GM12872 (cell line): ENCODE results near the gene IL22RA2.

Experiments used
- CTCF ChIP-seq: IDR thresholded peaks from 3 replicates; pipeline ENCODE4 v1.5.1; 2011; ENCODE audit warnings: low read depth, mild to moderate bottlenecking, low read length, moderate library complexity; ENCODE audit not compliant: insufficient read depth

Gene IL22RA2

DNA sequence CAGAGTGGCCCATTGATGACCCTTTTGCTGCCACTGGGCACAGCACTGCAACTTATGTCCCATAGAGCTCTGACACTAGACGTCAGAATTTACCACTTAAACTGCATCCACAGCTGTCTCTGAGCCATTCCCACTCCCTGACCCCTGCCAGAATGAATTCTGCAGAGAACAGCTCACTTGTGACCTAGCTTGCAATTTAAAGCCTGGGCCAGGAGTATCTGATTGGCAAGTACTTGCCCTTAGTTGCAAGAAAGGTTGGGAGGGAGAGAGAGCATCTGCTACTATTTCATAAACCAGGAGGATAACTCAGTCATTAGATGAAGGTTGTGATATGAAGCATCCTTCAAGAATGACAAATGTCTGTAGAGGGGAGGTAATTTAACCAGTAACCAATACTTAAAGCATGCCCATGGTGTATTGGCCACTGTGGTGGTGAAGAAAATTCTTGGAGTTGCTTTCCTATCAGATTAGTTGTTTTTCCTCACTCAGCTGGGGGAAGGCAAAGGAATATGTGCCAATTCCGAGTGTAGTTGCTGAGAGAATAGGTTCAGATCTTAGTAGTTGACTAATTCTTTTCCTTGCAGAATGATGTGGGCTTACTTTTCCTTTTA, 46.5 kb downstream of the IL22RA2 start:
- no peak for TF ChIP-seq CTCF

GRCh38 chr6:137123078-137123477, 50.4 kb downstream of the IL22RA2 start:
- TF ChIP-seq CTCF = no peak

- no peak for TF ChIP-seq CTCF
Measured at GRCh38 chr6:137122612-137123011, 50.8 kb downstream of the IL22RA2 start.

- TF ChIP-seq CTCF = no peak
Measured at GRCh38 chr6:137121401-137121997, 51.9 kb downstream of the IL22RA2 start.

DNA sequence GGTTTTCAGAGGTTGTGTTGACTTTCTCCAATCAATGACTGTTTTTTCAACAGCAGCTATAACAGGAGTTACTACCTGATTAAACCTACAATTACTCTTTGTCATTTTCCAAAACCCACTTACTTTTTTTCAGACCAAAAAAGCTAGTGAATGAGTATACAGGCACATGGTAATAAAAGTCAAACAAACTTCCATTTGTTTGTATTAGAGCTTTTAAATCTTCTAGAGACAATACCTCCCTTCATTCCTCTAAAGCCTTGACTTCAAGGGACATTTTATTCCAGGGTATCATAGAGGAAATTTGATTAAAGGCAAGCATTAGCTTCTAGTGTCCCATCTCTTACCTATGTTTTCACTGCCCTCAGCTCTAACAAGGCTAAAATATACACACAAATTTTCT, 52.7 kb downstream of the IL22RA2 start:
- no peak for TF ChIP-seq CTCF

DNA sequence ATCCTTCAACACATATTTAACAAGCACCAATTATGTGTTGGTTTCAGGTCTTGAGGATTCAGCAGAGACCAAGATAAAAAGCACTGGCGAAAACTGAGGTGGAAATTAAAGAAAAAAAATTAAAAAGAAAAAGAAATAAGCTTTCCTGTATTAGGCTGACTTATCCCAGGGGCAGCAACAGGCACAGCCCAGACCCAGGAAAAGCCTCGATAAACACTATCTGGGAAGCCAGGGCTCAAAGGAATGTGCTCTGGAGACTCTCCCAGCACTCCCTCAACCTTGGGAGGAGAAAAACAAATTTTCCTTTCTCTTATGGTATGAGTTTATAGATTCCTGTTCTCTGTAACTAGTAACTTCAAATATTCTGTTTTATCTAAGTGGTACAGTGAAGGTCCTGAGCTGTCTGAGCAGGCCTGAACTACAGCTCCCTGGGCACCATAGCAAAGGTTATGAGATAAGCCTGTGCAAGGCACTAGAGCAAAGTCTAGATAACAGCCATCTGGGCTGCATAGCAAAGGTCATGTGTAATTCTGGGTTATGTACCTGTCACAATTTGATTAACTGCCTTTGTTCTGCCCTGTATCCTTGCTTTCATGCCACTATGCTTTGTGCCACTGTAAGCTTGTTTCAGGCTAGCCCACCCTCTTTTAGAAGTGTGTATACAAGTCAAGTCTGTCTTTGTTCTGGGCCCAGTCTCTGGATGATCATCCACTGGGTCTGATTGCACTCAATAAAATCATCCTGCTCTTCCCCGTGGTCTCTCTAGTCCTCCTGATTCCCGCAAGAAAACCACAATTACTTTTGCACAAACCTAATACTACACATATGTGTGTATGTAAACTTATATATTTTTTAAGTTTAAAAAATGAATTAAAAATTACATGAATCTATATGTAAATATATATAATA, 54.0 kb downstream of the IL22RA2 start:
- no peak for TF ChIP-seq CTCF

DNA sequence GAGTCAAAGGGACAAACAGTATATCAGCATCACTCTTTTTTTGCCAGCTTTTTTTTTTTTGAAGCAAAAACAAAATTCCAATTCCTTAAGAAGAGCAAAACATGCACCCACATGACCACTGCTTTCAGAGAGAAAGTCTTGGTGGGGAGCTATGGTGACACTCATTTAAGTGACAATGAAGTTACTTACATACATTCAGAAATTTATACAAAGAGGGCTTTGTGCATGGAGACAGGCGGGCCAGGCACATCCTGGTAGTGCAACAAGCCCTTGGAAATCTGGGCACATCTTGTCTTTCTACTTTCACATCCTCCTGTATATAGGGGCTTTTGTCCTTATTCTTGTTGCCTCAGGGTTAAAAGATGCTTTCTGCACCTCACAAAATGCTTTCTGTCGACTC, 55.9 kb downstream of the IL22RA2 start:
- no peak for TF ChIP-seq CTCF
